GM12875 (cell line): ENCODE data around the gene DALRD3.

Experiments
- H3K4me3 ChIP-seq: one replicate; pipeline ENCODE4 v1.5.1; 2011; ENCODE audit warnings: low read depth, low read length, control low read depth
- CTCF ChIP-seq: IDR thresholded peaks from 2 replicates; pipeline ENCODE4 v1.5.1; 2011; ENCODE audit warnings: low read depth, mild to moderate bottlenecking, control low read depth, inconsistent platforms, low read length, moderate library complexity, borderline replicate concordance; ENCODE audit not compliant: insufficient read depth

DALRD3 gene

GRCh38 chr3:48970586-48970985, 47.8 kb downstream of the DALRD3 start:
- no peak overlapping the region for H3K4me3 ChIP-seq
- no peak for TF ChIP-seq CTCF

- H3K4me3 ChIP-seq = no peak overlapping the region
- no peak for TF ChIP-seq CTCF
Measured at GRCh38 chr3:48966876-48967361, 51.5 kb downstream of the DALRD3 start.

GRCh38 chr3:48966367-48966766, 52.0 kb downstream of the DALRD3 start:
- TF ChIP-seq CTCF = no peak

More at GRCh38 chr3:48966367-48966766, 52.0 kb downstream of the DALRD3 start:
- H3K4me3 ChIP-seq = no peak overlapping the region
